Measurements from ENCODE around the gene PMM1.
"Not testable (repeated sequence)": the region's sequence is repeated elsewhere in the genome, so short reads cannot be mapped to it uniquely, and the experiment has no call there.

The PMM1 gene

DNA sequence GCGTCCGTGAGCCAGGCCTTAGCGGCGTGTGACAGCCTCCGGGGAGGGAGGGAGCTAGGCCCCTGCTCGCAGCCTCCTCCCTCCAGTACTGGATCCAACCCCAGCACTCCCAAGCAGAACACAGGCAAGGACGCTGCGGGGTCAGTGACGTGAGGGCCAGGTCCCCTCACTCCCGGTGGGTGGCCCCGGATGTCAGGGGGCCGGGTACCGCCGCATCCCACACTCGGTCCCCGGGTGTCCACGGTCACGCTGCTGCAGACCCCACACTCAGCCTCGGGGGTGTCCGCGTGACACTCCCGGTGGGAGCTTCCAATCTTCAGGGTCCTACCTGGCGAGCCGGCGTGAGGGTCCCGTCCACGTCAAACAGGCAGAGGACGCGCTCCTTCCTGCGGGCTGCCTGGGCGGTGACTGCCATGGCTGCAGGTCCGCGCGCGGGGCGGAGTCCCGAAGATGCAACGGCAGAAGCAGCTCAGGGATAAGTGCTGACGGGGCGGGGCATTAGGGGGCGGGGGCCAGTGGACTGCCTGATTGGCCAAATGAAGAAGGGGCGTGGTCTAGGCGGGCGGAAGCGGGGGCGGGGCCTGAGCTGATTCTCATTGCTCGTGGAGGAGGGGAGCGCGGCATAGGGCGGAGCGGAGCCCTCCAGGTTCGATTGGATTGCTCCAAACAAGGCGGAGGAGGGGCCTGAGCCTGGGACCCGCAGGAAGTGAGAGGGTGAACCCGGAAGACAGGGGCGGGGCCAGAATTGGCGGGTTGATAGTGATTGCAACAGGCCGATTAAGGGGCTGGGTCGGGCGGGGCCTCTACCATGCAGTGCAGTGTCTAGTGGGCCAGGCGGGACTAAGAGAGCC is at the start of gene PMM1:
Gene PMM1, minus strand, starts transcription at position 450 of the 851 bp plus-strand sequence. Its CDS starts 35 bp downstream, at position 415.
- DNase-seq (ENCODE audit: low read depth in 2 of 2) = peak; percentile 100

DNA sequence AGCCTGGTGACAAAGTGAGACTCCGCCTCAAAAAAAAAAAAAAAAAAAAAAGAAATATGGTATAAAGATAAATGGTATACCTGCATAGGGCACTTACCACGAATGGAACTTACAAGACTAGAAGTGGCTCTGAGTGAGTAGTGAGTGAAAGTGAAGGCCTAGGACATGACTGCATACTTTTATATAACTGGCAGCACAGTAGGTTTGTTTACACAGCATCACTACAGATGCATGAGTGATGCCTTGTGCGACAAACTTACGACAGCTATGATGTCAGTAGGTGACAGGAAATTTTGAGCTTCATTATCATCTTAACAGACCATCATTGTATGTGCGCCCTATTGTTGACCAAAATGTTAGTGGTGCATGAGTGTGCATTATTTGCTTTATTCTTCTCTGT is 49.1 kb upstream of the PMM1 start:
- DNase-seq (ENCODE audit: low read depth in 2 of 2) = no peak

DNA sequence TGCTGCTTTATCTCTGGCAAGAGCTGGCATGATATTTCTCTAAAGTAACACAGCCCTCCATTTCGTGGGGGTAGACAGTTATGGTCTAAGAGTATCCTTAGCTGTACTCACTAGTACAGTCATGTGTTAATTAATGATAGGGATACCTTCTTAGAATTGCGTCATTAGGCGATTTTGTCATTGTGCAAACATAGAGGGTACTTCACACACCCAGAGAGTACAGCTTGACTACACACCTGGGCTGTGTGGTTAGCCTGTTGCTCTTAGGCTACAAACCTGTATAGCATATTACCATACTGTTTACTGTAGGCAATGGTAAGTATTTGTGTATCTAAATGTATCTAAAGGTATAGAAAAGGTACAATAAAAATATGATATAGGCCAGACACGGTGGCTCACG is 48.5 kb upstream of the PMM1 start:
- no peak for DNase-seq (ENCODE audit: low read depth in 2 of 2)

DNA sequence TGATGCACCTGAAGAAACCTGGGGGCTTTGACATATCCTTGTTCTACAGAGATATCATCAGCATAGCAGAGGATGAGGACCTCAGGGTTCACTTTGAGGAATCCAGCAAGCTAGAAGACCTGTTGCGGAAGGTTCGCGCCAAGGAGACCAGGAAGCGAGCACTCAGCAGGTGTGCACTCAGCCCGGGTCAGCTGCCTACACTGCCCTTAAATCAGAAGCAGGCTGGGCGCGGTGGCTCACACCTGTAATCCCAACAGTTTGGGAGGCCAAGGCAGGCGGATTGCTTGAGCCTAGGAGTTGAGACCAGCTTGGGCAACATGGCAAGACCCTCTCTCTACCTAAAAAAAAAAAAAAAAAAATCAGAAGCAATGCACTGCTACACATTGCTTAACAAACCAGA is 48.0 kb upstream of the PMM1 start:
- not testable (repeated sequence) for DNase-seq (ENCODE audit: low read depth in 2 of 2)

DNA sequence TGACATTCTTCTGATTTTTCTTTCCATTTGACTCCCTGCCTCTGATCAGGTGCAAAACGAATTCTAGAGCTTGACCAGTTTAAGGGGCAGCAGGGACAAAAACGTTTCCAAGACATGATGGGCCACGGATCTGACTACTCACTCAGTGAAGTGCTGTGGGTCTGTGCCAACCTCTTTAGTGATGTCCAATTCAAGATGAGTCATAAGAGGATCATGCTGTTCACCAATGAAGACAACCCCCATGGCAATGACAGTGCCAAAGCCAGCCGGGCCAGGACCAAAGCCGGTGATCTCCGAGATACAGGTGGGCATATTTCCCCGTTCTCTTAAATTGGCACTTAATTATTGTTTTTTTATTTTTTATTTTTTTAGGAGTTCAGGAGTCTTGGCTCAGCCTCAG is 46.8 kb upstream of the PMM1 start:
- no peak for DNase-seq (ENCODE audit: low read depth in 2 of 2)

DNA sequence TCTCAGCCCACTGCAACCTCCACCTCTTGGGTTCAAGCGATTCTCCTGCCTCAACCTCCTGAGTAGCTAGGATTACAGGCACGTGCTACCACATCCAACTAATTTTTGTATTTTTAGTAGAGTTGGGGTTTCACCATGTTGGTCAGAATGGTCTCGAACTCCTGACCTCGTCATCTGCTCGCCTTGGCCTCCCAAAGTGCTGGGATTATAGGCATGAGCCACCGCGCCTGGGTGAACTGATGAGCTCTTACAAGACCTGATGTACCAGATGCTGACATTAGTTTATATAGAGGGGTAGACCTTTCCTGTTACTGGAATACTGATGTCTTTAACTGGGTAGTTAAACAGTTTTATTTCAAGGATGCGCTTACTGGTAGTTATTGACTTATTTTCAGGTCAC is 45.0 kb upstream of the PMM1 start:
- DNase-seq (ENCODE audit: low read depth in 2 of 2) = not testable (repeated sequence)

DNA sequence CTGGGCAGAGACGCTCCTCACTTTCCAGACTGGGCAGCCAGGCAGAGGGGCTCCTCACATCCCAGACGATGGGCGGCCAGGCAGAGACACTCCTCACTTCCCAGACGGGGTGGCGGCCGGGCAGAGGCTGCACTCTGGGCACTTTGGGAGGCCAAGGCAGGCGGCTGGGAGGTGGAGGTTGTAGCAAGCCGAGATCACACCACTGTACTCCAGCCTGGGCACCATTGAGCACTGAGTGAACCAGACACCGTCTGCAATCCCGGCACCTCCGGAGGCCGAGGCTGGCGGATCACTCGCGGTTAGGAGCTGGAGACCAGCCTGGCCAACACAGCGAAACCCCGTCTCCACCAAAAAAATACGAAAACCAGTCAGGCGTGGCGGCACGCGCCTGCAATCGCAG is 42.0 kb upstream of the PMM1 start:
- not testable (repeated sequence) for DNase-seq (ENCODE audit: low read depth in 2 of 2)

DNA sequence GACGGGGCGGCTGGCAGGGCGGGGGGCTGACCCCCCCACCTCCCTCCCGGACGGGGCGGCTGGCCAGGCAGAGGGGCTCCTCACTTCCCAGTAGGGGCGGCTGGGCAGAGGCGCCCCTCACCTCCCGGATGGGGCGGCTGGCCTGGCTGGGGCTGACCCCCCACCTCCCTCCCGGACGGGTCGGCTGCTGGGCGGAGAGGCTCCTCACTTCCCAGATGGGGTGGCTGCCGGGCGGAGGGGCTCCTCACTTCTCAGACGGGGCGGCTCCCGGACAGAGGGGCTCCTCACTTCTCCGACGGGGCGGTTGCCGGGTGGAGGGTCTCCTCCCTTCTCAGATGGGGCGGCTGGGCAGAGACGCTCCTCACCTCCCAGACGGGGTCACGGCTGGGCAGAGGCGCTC is 41.5 kb upstream of the PMM1 start:
- DNase-seq (ENCODE audit: low read depth in 2 of 2) = not testable (repeated sequence)

DNA sequence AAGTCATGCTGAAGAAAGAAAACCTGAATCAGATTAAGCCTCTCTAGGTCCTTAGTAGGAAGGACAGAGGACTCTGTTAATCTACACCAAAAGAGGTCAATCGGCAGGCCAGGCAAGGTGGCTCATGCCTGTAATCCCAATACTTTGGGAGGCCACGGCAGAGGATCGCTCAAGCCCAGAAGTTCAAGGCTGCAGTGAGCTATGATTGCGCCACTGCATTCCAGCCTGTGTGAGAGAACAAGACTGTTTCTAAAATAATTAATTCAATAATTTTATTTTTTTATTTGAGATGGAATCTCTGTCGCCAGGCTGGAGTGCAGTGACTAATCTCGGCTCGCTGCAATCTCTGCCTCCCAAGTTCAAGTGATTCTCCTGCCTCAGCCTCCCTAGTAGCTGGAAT is 35.9 kb upstream of the PMM1 start:
- no peak for DNase-seq (ENCODE audit: low read depth in 2 of 2)

DNA sequence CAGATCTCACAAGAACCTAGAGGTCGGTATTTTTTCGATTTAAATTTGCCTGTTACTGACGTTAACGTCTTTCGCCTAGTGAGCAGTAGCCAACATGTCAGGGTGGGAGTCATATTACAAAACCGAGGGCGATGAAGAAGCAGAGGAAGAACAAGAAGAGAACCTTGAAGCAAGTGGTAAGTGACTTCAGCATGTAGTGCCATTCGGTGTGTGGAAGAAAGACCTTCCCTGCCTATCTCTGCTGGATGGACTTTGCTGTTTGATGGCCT is 32.2 kb upstream of the PMM1 start:
- no peak for DNase-seq (ENCODE audit: low read depth in 2 of 2)

DNA sequence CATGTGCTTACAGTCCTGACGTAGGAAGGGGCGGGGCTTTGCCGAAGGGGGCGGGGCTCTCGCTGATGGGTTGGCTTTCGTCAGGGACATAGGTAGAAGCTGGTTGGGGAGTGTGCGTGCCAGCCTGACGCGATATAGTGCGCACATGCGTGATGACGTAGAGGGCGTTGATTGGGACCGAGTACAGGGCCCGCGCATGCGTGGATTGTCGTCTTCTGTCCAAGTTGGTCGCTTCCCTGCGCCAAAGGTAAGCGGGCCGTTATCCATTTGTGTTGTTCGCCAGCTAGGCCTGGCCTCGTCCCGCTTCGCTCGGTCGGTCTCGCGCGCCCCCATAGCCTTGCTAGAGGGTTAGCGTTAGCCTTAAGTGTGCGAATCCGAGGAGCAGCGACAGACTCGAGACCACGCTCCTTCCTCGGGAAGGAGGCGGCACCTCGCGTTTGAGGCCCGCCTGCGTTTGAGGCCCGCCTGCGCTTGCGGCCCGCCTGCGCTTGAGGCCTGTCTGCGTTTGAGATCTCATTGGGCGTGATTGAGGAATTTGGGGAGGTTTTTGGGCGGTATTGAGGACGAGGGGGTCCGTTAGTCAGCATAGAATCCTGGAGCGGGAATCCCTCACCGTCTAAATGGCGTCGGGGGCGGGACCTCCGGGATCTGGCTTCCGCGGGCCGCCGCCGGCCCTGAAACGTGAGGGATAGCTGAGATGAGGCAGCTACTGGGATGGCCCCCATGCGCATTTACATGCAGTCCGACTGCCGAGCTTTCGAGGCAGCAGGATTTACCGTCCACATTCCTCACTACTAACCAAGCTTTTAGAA is 31.7 kb upstream of the PMM1 start, which contains the start of gene XRCC6:
Gene XRCC6, plus strand, starts transcription at position 197 of the 812 bp plus-strand sequence. CDS start 710 bp downstream, outside the sequence.
- peak; percentile 99 to 100 for DNase-seq (ENCODE audit: low read depth in 2 of 2)

DNA sequence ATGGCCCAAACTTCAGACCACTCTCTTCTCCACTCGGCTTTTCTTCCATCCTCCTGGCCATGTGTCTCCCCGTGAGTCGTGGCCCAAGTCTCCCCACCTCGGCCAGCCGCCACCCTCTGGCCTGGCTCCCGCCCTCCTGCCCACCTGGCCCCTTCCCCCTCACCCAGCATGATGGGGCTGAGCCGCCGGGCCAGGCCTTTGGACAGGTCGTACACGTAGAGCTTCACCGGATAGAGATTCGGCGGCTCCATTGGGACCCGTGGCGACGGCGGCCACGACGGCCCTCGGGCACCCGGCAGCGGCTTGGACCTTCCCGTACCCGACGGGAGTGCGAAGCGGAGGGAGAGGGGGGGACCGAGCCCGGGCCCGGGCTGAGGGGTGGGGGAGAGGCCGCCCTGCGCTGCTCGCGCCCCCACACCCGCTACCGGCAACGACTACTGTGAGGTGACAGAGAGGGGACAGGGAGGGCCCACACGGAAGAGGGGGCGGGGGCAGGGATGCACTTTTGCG is 31.0 kb upstream of the PMM1 start, which contains the start of gene DESI1:
Gene DESI1, minus strand, starts transcription at position 455 of the 510 bp plus-strand sequence. Its CDS starts 204 bp downstream, at position 251.
- DNase-seq (ENCODE audit: low read depth in 2 of 2) = peak in 1 of 2 donors; percentile 5

DNA sequence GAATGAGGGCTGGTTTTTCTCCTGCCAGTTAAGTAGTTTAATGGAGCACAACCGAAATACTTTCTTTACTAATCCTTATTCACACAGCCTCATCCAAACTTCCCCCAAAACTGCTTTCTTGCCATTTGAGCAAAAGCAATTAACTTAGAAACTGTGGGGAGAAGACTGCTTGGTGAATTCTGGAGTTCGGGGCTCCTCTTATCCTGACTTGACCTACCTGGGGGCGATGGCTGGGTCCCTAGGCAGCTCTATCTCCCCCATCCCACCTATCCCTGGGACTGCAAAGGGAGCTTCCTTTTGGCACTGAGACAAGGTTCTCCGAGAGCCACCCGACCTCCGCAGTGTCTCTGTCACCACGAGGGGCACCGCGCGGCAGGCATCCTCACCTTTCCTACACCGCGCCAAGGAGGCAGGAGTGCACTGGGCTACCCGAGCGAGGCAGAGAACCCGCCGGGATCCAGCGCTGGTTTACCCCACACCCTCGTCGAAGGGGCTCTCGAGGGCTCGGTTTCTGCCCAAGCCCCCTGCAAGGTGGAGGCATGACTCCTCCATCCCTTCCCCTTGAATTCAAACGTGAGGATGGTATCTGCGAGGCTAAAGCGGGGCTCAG is 30.4 kb upstream of the PMM1 start:
- DNase-seq (ENCODE audit: low read depth in 2 of 2) = peak; percentile 13 to 19

DNA sequence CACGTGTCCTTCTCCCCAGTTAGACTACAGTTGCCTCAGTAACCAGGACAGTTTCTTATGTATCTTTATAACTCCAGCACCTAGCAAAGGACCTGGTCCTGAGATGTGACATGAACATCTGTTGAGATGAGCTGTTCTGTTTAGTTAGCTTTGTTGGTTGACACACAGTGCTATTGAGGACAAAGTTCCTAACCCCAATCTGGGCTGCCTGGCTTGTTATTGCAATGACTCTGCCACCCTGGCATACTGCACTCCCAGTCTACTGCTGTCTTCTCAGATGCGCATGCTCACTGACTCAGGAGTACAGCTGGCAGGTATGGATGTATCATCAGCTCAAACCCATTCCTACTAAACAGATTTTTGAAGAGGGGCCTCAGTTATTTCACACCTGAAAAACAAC is 23.8 kb upstream of the PMM1 start:
- no peak for DNase-seq (ENCODE audit: low read depth in 2 of 2)

DNA sequence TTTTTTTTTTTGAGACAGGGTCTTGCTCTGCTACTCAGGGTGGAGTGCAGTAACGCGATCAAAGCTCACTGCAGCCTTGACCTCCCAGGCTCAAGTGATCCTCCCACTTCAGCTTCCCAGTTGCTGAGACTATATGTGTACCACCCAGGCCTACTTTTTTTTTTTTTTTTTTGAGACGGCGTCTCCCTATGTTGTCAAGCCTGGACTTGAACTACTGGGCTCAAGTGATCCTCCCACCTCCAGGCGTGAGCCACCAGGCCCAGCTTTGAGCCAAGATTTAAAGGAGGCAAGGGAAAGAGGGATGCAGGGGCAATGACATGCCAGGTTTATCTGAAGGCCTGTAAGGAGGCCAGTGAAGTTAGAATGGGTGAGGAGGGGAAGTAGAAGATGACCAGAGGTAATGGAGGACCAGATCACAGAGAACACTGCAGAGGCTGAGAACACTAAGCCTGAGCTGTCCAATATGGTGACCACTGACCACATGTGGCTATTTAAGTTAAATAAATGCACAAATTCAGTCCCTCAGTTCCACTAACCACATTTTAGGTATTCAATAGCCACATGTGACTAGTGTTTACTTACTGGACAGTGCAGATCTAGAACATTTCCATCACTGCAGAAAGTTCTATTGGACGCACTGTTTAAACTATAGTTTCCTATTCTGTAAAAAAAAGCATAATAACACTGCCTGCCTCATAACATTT is 23.1 kb upstream of the PMM1 start:
- no peak for DNase-seq (ENCODE audit: low read depth in 2 of 2)

DNA sequence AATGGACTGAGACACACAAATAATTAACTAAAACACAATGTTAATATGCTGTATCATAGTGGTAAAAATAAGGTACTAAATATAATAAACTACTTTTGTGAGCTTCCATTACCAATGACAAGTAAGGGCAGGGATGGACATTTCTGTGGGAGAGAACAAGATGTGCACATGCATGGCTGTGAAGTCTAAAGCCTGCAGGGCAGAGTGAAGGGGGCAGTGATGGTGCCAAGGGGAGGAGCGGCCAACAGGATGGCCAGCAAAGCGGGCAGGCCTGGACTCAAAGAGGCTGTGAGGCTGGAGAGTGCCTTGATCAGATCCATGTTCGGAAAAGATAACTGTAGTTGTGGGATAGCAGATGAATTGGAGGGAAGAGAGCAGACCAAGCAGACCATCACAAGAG is 18.7 kb upstream of the PMM1 start:
- no peak for DNase-seq (ENCODE audit: low read depth in 2 of 2)

DNA sequence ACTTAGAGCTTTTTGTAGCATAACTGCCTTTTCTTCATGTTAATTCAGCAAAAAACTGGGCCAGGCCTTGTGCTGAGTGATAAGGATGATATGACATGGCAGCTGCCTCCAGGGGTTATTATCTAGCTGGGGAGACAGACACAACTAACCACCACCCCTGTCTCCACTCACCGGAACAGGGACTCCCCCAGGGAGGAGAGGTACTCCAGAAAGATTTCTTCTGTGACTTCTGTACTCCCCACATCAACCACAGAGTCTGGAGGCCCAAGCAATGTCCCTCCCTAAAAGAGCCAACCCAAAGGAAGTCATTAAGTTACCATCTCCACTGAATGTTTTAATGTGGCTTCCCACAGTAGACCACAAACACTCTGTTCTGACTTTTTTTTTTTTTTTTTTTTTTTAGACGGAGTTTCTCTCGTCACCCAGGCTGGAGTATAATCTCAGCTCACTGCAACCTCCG is 14.3 kb upstream of the PMM1 start:
- peak; percentile 16 to 33 for DNase-seq (ENCODE audit: low read depth in 2 of 2)

DNA sequence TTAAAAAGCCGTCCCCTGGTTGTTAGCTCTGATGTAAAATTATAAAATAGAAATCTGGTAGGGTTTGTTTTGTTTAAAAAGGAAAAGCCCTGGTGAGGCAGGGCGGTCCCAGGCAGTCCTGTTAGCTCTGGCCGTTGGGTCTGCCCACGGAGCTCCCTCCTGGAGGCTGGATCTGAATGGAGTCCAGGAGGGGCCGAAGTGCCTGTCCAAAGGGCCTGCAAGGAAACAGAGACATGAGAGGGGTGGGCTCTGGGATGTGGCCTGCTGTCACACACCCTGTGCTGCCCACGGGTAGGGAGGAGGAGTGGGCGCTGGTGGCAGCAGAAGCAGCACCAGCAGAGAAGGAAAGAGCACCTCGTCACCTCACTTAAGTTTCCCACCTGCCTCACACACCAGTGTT is 11.3 kb upstream of the PMM1 start:
- DNase-seq (ENCODE audit: low read depth in 2 of 2) = no peak

DNA sequence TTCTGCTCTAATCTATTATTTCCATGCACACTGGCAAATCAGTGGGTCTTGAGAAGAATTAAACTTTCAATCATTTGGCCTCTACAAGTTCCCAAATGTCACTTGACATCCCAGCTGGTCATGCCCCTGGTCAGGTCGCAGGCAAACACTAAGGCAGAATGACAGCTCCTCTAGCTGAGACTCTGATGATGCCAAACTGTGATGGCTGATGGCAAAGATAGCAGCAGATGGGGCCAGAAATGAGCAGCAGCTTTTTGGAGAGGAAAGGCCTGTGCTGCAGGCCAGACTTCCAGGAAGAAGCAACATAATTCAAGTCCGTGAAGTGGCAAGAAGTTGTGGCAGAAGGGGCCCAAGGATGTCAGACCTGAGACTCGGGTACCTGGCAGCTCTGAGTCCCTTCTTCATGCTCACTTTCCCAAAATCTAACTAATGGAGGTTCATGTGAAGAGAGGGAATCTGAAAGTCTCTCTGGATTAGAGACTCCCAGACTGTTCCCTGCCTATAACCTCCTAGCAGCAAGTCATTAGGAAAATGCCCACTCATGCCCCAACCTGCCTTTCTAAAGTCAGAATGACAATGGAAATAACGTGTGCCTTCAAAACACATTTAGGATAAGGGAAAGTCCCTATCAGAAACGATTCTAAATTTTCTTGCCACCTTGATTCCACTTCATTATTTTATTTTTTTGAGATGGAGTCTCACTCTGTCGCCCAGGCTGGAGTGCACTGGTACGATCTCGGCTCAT is 9.4 kb upstream of the PMM1 start:
- DNase-seq (ENCODE audit: low read depth in 2 of 2) = no peak

DNA sequence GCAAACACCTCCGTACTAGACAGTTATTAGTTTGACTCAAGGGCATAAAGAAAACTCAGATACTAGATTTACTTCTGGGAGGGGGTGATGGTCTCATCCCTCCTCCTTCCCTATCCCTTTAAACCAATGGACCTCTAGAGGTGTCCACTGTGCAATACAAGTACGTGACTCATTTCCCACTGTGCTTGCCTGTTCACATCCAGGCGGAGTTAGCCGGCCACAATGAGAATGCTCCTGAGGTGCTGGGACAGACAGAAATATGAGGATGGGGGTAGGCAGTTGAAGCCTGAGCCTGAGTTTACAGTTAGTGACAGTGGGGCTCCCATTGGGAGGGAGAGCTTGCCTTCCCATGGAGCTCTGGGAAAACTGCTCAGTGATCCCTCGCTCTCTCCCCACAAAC is 8.4 kb upstream of the PMM1 start:
- DNase-seq (ENCODE audit: low read depth in 2 of 2) = no peak

DNA sequence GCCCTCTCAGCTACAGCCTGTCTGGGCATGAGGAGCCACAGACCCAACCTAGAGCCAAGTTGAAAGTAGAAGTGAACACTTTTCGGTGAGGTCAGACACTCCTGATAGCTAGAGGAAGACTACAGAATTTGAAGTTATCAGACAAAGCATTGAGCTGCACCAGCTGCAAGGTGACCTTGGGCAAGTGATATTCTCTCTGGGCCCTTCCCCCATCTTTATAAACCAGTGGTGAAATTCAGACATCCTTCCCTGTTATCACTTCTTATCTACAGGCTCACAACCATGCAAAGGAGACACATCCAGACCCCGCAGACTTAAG is 8.0 kb upstream of the PMM1 start:
- DNase-seq (ENCODE audit: low read depth in 2 of 2) = no peak

Data from activated CD8-positive, alpha-beta memory T cell treated with anti-CD3 and anti-CD28 coated beads for 4 hours (primary cell).